Adrenal gland (tissue), 5 donors: ENCODE measurements around the gene EHBP1L1.

Experiments
- CTCF ChIP-seq, 6 experiments: fragments of 450-650 bp in 4 of 6; fragments of 200-600 bp in 2 of 6; sonication (generic) in 1 of 6; IDR thresholded peaks; 1 replicate in 5 of 6; 2 replicates in 1 of 6; pipeline versions ENCODE4 v1.5.1 to v1.8.0; 2016 to 2021; ENCODE audit warnings: antibody characterized with exemption in 6 of 6, mild to moderate bottlenecking in 2 of 6, moderate library complexity in 1 of 6
- POLR2A ChIP-seq, 2 donors: fragments of 450-650 bp; IDR thresholded peaks; one replicate each; pipeline ENCODE4 v1.6.1; 2017; ENCODE audit warnings: antibody characterized with exemption in 2 of 2, mild to moderate bottlenecking in 2 of 2, moderate library complexity in 1 of 2
- donor health status: DM: no; HTN: no; CAD: no.

GRCh38 chr11:65585396-65586246 lies 9.8 kb downstream of the EHBP1L1 start:
- TF ChIP-seq POLR2A (IDR thresholded peaks at IDR 0.05) = no peak
- TF ChIP-seq CTCF (IDR thresholded peaks at IDR 0.05) = no peak
